Adrenal gland (tissue), 12 donors: ENCODE results near the gene CYB5R4. TPM values are rescaled to one million over a fixed set of nuclear protein-coding genes. Genes with fewer than 3 reads are reported as not detected.

ENCODE experiments used
- DNase-seq, 7 donors: peaks; one replicate each; pipeline ENCODE4 v3.0.0-alpha.2; 2019 to 2020
- H3K27ac ChIP-seq, 5 donors: fragments of 200-600 bp; sonication (generic) in 4 of 5; 1 replicate in 3 of 5; 2 replicates in 2 of 5; pipeline versions ENCODE4 v1.5.1 to v1.8.0; 2016 to 2020; ENCODE audit warnings: mild to moderate bottlenecking in 1 of 5
- H3K27me3 ChIP-seq: fragments of 200-600 bp; 2 replicates; pipeline ENCODE4 v1.8.0; 2021
- H3K36me3 ChIP-seq, 2 donors: fragments of 200-600 bp; replicated peaks in 1 of 2; 1 replicate in 1 of 2; 2 replicates in 1 of 2; pipeline versions ENCODE4 v1.5.1 to v1.8.0; 2018 to 2022
- H3K4me1 ChIP-seq, 2 donors: fragments of 200-600 bp; replicated peaks in 1 of 2; 1 replicate in 1 of 2; 2 replicates in 1 of 2; pipeline versions ENCODE4 v1.5.1 to v1.8.0; 2018 to 2021
- H3K4me3 ChIP-seq, 4 donors: fragments of 200-600 bp; sonication (generic) in 3 of 4; one replicate each; pipeline ENCODE4 v1.5.1; 2016 to 2018
- H3K9me3 ChIP-seq, 3 donors: fragments of 200-600 bp; sonication (generic) in 1 of 3; replicated peaks in 1 of 3; 1 replicate in 2 of 3; 2 replicates in 1 of 3; pipeline versions ENCODE4 v1.5.1 to v1.8.0; 2016 to 2021
- POLR2A ChIP-seq, 2 donors: fragments of 450-650 bp; IDR thresholded peaks; one replicate each; pipeline ENCODE4 v1.6.1; 2017; ENCODE audit warnings: antibody characterized with exemption in 2 of 2, mild to moderate bottlenecking in 2 of 2, moderate library complexity in 1 of 2
- WGBS, 4 donors: extraction: QIAGEN DNeasy Blood & Tissue Kit in 2 of 4; methylation state at CpG; one replicate each; pipeline versions ENCODE4 v1.1.5 to v1.1.7; 2013 to 2017; 5-methylcytosine and 5-hydroxymethylcytosine counted together
- intact Hi-C, 2 donors: fragments of 100-400 bp; cut with DNase I; formaldehyde crosslinking; loops; one replicate each; pipeline versions ENCODE4 v1.14.1 to v1.15.0; 2022 to 2023
- polyA plus RNA-seq, 3 donors: library from polyadenylated mRNA; stranded (reverse); fragments of 200-250 nt in 2 of 3; fragments of 350-450 nt in 1 of 3; fragmentation: Illumina TruSeq in 1 of 3; extraction: RNeasy Lipid Tissue Mini Kit (QIAGEN cat#74804) in 1 of 3; gene quantifications; one replicate each; pipeline ENCODE4 v1.2.3, GENCODE V29; 2013 to 2014
- total RNA-seq, 9 donors: library from RNA; depleted of rRNA in 4 of 9; stranded (reverse); fragments of >200 nt in 4 of 9; fragments of 120-200 nt in 1 of 9; fragmentation: NEBNext Ultra II Directional in 1 of 9; extraction: Animal tissue kit (Norgen Biotek cat#: 25700) in 1 of 9; gene quantifications; one replicate each; pipeline versions ENCODE4 v1.1.0 to v1.2.4, GENCODE V29; 2013 to 2023
- TF ChIP-seq, protein P1 (sequence below), 6 experiments: fragments of 450-650 bp in 4 of 6; fragments of 200-600 bp in 2 of 6; sonication (generic) in 1 of 6; IDR thresholded peaks; 1 replicate in 5 of 6; 2 replicates in 1 of 6; pipeline versions ENCODE4 v1.5.1 to v1.8.0; 2016 to 2021; ENCODE audit warnings: antibody characterized with exemption in 6 of 6, mild to moderate bottlenecking in 2 of 6, moderate library complexity in 1 of 6
- donor health status: healthy with polysubstance abuse.
- donor health status: Bipolar disorder and iron deficiency.
- donor health status: DM: yes; HTN: yes; CAD: no.
- donor health status: DM: no; HTN: no; CAD: no.
- donor health status: DM: no; HTN: no; CAD: no.
- donor health status: DM: yes; HTN: yes; CAD: no.

The CYB5R4 gene
- total and polyA plus RNA-seq, 12 donors: 1.3 to 22.0 (median 11.0) TPM

- Histone ChIP-seq H3K4me1 (no peaks in the 10 kb centered on the region), H3K27me3 (no peaks in the 10 kb centered on the region), H3K9me3 (peaks cover 0 to 6% (median 0%) of the 10 kb centered on the region in 3 donors), H3K27ac (no peak overlapping the region), H3K36me3 (no peaks in the 10 kb centered on the region), H3K4me3 (no peak overlapping the region)
- intact Hi-C loops: no loop called here
- TF ChIP-seq, protein P1, sequence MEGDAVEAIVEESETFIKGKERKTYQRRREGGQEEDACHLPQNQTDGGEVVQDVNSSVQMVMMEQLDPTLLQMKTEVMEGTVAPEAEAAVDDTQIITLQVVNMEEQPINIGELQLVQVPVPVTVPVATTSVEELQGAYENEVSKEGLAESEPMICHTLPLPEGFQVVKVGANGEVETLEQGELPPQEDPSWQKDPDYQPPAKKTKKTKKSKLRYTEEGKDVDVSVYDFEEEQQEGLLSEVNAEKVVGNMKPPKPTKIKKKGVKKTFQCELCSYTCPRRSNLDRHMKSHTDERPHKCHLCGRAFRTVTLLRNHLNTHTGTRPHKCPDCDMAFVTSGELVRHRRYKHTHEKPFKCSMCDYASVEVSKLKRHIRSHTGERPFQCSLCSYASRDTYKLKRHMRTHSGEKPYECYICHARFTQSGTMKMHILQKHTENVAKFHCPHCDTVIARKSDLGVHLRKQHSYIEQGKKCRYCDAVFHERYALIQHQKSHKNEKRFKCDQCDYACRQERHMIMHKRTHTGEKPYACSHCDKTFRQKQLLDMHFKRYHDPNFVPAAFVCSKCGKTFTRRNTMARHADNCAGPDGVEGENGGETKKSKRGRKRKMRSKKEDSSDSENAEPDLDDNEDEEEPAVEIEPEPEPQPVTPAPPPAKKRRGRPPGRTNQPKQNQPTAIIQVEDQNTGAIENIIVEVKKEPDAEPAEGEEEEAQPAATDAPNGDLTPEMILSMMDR (IDR thresholded peaks at IDR 0.05): no peak
- no peak for TF ChIP-seq POLR2A (IDR thresholded peaks at IDR 0.05)
- DNase-seq: no peak
- WGBS, 4 donors: 67 to 79% (median 73%) methylated on average over 6 of the region's 6 CpGs
Measured at GRCh38 chr6:83838727-83839126, 20.8 kb upstream of the CYB5R4 start.

- TF ChIP-seq, protein P1 (IDR thresholded peaks at IDR 0.05): no peak
- TF ChIP-seq POLR2A (IDR thresholded peaks at IDR 0.05): no peak
- intact Hi-C loops: no loop called here
Measured at GRCh38 chr6:83844170-83844569, 15.3 kb upstream of the CYB5R4 start.

DNA sequence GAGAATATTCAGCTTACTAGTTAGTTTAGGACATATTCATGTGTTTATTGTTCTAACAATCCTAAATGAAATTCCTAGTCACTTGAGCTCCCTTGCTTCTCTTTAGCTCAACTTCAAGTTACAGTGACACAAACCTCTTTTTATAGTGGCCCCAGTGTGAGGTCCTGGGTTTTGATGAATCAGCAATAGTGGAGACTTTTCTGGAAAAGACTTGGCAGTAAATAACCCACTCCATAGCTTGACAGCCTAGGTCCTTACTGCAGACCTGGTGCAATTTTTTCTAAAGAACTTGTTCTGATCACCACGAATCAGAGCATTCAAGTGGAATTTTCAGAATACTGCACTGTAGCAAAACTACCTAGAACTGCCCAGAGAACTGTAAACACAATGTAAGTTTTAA lies 13.2 kb upstream of the CYB5R4 start:
- intact Hi-C loops: no loop called here
- TF ChIP-seq, protein P1 (IDR thresholded peaks at IDR 0.05): no peak

More at GRCh38 chr6:83844170-83844569, 15.3 kb upstream of the CYB5R4 start:
- DNase-seq: no peak
- Histone ChIP-seq H3K27ac (no peak overlapping the region), H3K36me3 (no peaks in the 10 kb centered on the region), H3K4me1 (no peaks in the 10 kb centered on the region), H3K27me3 (no peaks in the 10 kb centered on the region), H3K4me3 (no peak overlapping the region), H3K9me3 (peaks cover 0 to 6% (median 0%) of the 10 kb centered on the region in 3 donors)
- 75 to 80% (median 79%) methylated on average over 3 of the region's 3 CpGs for WGBS, 4 donors

GRCh38 chr6:83847179-83847578 lies 12.3 kb upstream of the CYB5R4 start:
- no peak for DNase-seq
- intact Hi-C loops: no loop called here
- Histone ChIP-seq H3K27me3 (peaks cover 17% of the 10 kb centered on the region), H3K36me3 (no peaks in the 10 kb centered on the region), H3K4me3 (no peak overlapping the region), H3K9me3 (no peaks in the 10 kb centered on the region), H3K27ac (no peak overlapping the region), H3K4me1 (no peaks in the 10 kb centered on the region)
- TF ChIP-seq, protein P1 (IDR thresholded peaks at IDR 0.05): no peak
- TF ChIP-seq POLR2A (IDR thresholded peaks at IDR 0.05): no peak

More for the DNA sequence above, 13.2 kb upstream of the CYB5R4 start:
- 30 to 61% (median 45%) methylated on average over 1 of the region's 1 CpG for WGBS, 4 donors
- H3K4me1 ChIP-seq: no peaks in the 10 kb centered on the region
- H3K36me3 ChIP-seq: no peaks in the 10 kb centered on the region
- H3K9me3 ChIP-seq: no peaks in the 10 kb centered on the region
- DNase-seq: no peak
- peaks cover 10% of the 10 kb centered on the region for H3K27me3 ChIP-seq
- no peak overlapping the region for H3K4me3 ChIP-seq
- H3K27ac ChIP-seq: no peak overlapping the region
